Ishikawa (cell line): ENCODE results near the gene SSR4.
A peak's percentile ranks its signal among the peaks of the same experiment; 100 is the strongest.

Source experiments
- CEBPB ChIP-seq: IDR thresholded peaks from 2 replicates; pipeline ENCODE4 v1.6.1; 2012
- CREB1 ChIP-seq: IDR thresholded peaks from 2 replicates; pipeline ENCODE4 v1.6.1; 2012; ENCODE audit warnings: low read depth
- EGR1 ChIP-seq: IDR thresholded peaks from 2 replicates; pipeline ENCODE4 v1.6.1; 2012
- EP300 ChIP-seq: IDR thresholded peaks from 2 replicates; pipeline ENCODE4 v1.6.1; 2012; ENCODE audit warnings: borderline replicate concordance
- FOXM1 ChIP-seq: IDR thresholded peaks from 2 replicates; pipeline ENCODE4 v1.6.1; 2012; ENCODE audit warnings: low read depth, borderline replicate concordance
- MAX ChIP-seq: IDR thresholded peaks from 2 replicates; pipeline ENCODE4 v1.6.1; 2012
- NFIC ChIP-seq: IDR thresholded peaks from 2 replicates; pipeline ENCODE4 v1.6.1; 2012
- RAD21 ChIP-seq: IDR thresholded peaks from 2 replicates; pipeline ENCODE4 v1.6.1; 2012; ENCODE audit warnings: low read depth
- REST ChIP-seq: IDR thresholded peaks from 2 replicates; pipeline ENCODE4 v1.6.1; 2012; ENCODE audit warnings: low read depth, mild to moderate bottlenecking
- TAF1 ChIP-seq: IDR thresholded peaks from 2 replicates; pipeline ENCODE4 v1.6.1; 2012; ENCODE audit warnings: low read depth, mild to moderate bottlenecking
- TCF12 ChIP-seq: IDR thresholded peaks from 2 replicates; pipeline ENCODE4 v1.6.1; 2012; ENCODE audit warnings: low read depth
- TEAD4 ChIP-seq: IDR thresholded peaks from 2 replicates; pipeline ENCODE4 v1.6.1; 2012
- USF1 ChIP-seq: IDR thresholded peaks from 2 replicates; pipeline ENCODE4 v1.6.1; 2012
- YY1 ChIP-seq: IDR thresholded peaks from 2 replicates; pipeline ENCODE4 v1.6.1; 2012; ENCODE audit warnings: low read depth
- ZBTB7A ChIP-seq: IDR thresholded peaks from 2 replicates; pipeline ENCODE4 v1.6.1; 2012; ENCODE audit warnings: low read depth

The SSR4 gene

DNA sequence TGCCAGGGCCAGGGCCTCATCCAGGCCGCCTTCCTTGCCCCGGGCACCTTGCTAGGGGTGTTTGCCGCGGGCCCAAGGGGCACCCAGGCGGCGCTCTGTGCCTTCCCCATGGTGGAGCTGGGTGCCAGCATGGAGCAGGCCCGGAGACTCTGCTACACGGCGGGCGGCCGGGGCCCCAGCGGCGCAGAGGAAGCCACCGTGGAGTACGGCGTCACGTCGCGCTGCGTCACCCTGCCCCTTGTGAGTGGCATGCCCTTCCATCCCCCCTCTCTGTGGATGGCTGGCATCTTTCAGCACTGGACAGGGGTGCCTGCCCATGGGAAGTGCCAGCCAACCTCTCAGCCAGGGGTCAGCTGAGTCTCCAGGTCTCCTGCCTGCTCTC lies 26.8 kb upstream of the SSR4 start:
- TF ChIP-seq REST: peak; percentile 55
- TF ChIP-seq TAF1: no peak

DNA sequence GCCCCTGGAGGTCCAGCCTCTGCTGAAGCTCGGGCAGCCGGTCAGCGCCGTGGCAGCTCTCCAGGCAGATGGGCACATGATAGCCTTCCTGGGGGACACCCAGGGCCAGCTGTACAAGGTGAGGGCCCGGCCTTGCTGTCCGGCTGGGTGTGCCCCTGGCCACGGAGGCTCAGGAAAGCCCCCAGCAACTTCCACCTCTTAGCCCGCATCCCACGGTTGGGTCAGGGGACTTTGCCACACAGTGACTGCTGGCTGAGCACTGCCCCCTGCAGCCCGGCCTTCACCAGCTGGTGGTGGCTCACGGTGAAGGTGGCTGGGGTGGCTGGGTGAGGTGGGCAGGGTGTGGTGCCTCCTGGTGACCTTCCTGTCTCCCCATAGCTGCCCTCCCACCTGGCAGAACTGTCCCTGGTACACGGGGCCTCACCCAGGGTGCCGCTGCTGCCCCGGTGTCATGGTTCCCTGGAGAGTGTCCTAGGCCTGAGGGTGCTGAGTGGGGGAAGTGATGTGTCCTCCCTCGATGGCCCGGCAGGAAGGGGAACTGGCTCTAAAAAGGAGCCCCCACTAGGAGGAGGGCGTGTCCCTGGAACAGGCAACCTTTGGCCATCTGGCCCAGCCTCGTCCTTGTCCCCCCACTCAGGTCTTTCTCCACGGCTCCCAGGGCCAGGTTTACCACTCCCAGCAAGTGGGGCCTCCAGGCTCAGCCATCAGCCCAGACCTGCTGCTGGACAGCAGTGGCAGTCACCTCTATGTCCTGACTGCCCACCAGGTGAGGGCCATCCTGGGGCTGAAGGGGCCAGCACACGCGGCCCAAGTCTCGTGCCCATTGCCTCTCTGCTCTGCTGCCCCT lies 25.9 kb upstream of the SSR4 start:
- TF ChIP-seq TEAD4: no peak
- no peak for TF ChIP-seq USF1
- TF ChIP-seq CEBPB: no peak
- TF ChIP-seq YY1: no peak
- no peak for TF ChIP-seq ZBTB7A
- no peak for TF ChIP-seq TCF12
- TF ChIP-seq EGR1: no peak
- TF ChIP-seq REST: no peak
- no peak; the same call in 1 of the 2 replicates for TF ChIP-seq RAD21
- TF ChIP-seq CREB1: no peak
- no peak for TF ChIP-seq TAF1
- TF ChIP-seq NFIC: no peak
- no peak for TF ChIP-seq EP300
- no peak for TF ChIP-seq FOXM1
- TF ChIP-seq MAX: no peak

DNA sequence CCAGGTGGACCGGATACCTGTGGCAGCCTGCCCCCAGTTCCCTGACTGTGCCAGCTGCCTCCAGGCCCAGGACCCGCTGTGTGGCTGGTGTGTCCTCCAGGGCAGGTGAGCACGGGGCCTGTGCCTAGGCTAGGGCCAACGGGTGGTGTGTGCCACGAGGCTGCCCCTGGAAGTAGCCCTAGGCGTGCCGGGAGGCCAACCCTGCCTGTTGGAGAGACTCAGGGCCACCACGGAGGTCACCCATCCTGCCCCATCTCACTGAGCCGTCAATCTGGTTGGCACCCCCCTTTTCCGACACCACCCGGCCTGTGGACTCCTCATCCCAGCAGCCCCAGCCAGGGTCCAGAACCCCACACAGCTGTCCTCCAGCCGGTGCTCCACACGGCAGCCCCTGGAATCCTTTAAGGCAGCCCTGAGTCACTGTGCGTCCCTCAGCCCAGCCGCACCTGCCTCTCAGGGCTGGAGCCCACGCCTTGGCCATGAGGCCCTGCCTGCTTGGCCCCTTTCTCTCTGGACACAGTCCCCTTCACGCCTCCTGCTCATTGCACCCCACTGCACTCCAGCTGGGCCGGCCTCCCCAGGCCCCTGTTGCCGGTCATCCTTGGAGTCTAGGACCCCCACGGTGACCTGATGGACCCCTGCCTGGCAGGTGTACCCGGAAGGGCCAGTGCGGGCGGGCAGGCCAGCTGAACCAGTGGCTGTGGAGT lies 25.2 kb upstream of the SSR4 start:
- TF ChIP-seq USF1: no peak
- TF ChIP-seq RAD21: no peak

DNA sequence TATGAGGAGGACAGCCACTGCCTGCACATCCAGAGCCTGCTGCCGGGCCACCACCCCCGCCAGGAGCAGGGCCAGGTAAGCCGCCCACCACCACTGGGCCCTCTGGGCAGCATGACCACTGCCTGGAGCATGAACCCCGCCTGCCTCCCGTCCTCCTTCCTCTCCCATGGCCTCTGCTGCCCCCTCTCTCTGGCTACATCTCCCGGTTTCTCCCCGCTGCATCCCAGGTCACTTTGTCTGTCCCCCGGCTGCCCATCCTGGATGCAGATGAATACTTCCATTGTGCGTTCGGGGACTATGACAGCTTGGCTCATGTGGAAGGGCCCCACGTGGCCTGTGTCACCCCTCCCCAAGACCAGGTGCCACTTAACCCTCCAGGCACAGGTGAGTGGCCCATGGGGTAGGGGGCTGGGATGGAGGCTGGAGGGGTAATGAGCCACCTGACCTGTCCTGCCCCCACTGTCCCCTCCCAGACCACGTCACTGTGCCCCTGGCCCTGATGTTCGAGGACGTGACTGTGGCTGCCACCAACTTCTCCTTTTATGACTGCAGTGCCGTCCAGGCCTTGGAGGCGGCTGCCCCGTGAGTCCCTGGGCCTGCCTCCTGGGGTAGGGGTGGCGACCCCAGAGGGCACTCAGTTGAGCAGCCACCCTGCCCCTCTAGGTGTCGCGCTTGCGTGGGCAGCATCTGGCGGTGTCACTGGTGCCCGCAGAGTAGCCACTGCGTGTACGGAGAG lies 24.4 kb upstream of the SSR4 start:
- no peak for TF ChIP-seq EGR1

- no peak for TF ChIP-seq CREB1
- no peak for TF ChIP-seq TEAD4
- no peak for TF ChIP-seq TCF12
- no peak for TF ChIP-seq EP300
Observed at GRCh38 chrX:153770601-153771414, 23.7 kb upstream of the SSR4 start.

GRCh38 chrX:153771415-153772315 lies 22.8 kb upstream of the SSR4 start:
- no peak for TF ChIP-seq EGR1
- TF ChIP-seq FOXM1: no peak
- no peak for TF ChIP-seq NFIC
- TF ChIP-seq MAX: no peak
- no peak for TF ChIP-seq CEBPB
- TF ChIP-seq TAF1: no peak
- no peak for TF ChIP-seq EP300
- no peak for TF ChIP-seq RAD21
